GM19467 (cell line): ENCODE data around the gene CELSR2.
A peak's percentile ranks its signal among the peaks of the same experiment; 100 is the strongest.

ENCODE experiments used
- ATAC-seq: cut with Tn5 transposase; IDR thresholded peaks from one replicate; pipeline ENCODE4 v1.9.1; 2021; ENCODE audit warnings: mild to moderate bottlenecking, moderate library complexity; ENCODE audit not compliant: unreplicated experiment

The CELSR2 gene

DNA sequence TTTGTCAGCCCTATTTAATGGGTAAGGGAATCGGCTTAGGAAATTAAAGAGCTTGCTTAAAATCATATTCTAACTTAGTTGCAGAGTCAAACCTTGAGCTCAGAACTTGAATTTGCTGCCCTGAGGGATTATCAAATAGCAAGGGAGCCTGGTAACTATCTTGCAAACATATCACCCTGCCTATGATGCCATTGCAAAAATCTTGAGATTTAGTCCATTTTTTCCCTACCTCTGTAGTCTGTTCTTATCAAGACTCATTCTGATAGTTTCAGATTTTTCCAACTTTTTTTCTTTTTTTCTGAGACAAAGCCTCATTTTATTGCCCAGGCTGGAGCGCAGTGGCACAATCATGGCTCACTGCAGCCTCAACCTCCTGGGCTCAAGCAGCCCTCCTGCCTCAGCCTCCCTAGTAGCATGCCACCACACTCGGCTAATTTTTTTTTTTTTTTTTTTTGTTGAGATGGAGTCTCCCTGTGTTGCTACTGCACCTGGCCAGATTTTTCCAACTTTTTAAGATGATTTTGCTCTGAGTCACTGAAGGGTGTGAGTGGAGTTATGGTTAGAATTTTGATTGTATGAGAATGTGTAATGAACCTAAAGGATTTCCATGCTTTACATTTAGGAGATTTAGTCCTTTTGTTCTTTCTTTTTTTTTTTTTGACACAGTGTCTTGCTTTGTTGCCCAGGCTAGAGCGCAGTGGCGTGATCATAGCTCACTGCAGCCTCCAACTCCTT is 23.5 kb upstream of the CELSR2 start:
- no peak for ATAC-seq

DNA sequence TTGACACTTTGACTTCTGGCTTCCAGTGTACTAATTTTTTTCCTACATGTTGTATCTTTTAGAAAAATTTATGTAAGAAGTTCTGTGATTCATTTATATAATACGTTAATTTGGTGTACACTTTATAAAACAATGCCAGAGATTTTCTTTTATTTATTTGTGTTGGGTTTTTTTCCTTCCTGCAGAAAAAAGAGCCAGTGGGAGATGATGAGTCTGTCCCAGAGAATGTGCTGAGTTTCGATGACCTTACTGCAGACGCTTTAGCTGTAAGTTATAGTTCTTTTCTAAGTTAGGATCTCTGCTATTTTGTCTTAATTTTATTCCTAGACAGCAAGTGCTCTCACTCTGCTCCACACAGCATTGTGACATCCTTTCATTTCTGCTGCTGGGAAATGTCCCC is 21.2 kb upstream of the CELSR2 start:
- ATAC-seq: no peak

DNA sequence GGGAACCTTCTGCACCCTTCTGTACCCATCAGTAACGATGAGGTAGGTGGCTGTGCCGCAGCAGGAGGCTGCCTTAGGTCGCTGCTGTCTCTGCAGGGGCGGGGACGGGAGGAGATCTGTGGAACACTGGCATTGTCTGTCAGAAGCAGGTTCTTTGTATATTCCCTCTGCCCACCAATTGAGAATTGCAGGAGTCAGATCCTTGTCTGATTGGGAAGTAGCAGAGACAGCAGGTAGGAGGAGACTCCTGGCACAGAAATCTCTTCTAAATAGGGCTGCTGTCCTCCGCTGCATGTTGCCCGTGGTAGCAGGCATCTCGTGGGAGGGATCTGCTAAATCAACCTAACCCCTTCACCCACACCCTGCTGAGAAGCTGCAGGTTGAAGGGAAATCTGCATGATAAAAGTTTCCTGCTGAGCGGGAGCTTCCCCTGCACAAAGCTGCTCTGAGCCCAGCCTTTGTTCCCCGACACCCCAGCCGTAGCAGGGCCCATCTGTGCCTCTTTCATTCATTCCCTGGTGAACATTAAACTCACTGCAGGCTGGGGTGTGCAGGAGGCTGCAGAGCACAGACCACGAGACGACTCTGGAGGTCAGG is 19.7 kb upstream of the CELSR2 start:
- ATAC-seq: no peak

DNA sequence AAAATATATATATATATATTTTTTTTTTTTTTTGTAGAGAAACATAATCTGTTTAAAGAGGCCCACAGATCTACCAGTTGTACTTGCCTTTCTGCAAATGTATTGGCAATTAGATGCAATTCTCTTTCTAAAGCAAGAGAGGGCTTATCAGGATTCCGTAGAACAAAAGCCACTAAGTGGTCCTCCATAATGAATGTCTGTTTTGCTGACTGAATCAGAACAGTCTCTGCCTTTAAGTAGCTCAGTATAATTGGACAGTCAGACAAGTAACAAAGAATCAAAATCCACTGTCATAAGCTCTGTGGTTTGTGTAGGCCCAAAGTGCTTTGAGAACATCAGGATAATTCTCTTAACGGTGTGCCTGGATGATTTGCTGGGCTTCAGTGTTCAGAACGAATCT is 18.3 kb upstream of the CELSR2 start:
- no peak for ATAC-seq

DNA sequence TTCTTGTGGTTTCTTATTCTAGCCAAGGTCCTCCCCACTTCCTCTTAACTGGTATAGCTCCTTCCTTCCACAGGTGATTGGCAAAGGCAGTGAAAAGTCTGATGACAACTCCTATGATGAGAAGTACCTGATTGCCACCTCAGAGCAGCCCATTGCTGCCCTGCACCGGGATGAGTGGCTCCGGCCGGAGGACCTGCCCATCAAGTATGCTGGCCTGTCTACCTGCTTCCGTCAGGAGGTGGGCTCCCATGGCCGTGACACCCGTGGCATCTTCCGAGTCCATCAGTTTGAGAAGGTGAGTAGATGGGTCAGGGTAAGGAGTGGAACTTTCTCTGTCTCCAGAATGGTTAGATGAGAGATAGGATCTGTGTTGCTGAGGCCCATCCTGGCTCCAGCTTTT is 14.2 kb upstream of the CELSR2 start:
- ATAC-seq: no peak

DNA sequence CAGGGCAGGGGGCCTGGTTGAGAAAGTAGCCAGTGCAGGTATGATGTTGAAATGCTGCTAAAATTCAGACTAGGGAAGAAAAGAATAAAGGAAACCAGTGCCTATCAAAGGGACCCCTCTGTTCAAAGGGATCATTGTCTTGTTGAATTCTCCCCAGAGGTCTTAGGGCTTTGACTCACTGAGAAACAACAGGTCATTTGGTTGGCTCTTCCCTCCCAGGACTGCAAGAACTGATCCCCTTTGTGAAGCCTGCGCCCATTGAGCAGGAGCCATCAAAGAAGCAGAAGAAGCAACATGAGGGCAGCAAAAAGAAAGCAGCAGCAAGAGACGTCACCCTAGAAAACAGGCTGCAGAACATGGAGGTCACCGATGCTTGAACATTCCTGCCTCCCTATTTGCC is 11.8 kb upstream of the CELSR2 start:
- ATAC-seq: no peak

DNA sequence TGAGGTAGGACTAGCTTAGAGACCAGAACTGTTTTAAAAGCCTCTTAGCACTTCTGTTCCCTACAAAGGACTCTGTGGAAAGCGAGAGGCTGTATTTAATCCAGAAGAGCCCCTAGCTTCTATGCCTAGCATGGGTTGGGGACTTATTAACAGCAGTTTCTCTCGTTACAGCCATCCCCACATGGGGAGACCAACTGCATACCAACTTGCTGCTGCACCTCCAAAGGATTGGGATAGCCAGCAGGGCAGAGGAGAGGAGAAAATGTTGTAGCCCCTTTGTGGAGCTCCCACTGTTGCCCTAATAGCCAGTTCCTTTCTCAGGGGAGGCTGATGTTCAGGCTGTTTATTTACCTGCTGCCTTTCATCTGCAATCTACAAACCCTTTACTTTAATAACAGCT is 11.0 kb upstream of the CELSR2 start:
- no peak for ATAC-seq

DNA sequence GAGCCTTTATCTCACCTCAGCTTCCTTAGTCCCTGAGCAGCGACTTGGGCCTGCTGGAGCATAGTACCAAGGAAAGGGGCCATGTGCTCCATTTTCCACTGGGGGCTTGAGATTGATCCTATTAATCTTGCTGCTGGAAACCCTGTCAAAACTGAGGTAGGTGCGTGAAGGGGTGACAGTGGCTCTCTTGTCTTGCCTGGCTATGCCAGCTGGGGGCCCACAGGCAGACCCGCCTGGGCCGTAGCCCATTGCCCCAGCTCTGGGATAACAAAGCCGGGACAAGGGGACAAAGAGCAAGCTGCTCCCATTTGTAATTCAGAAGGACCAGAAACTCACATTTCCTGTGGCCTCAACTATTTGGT is 10.3 kb upstream of the CELSR2 start:
- no peak for ATAC-seq

DNA sequence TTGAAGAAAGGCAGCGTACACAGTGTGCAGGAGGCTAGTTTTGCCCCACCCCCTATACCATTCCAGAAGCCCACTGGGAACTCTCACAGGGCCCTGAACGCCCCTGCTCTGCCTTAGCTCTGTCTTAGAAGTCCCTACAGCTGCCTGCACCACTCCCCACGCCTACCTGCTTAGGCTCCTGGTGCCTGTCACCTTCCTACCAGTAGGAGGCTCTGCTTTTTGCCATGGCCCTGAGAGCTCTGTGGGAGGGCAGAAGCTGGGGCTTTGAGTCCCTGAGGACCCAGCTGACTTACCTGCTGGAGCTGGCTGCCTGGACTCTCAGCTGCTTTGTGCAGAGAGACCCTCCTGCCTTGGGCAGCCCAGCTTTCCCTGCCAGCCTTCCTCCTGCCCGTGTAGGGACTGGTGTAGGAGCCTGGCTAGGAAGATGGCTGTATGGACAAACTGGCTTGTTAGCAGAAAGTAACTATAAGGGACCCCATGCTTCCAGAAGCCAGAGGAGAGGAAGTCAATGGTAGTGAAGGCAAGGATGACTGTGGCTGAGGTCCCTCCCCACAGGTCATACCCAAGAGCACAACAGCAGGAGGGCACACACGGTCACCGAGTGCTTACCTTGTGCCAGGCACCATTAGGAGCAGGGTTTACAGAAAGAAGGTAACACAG is 9.8 kb upstream of the CELSR2 start:
- ATAC-seq: peak; percentile 67

DNA sequence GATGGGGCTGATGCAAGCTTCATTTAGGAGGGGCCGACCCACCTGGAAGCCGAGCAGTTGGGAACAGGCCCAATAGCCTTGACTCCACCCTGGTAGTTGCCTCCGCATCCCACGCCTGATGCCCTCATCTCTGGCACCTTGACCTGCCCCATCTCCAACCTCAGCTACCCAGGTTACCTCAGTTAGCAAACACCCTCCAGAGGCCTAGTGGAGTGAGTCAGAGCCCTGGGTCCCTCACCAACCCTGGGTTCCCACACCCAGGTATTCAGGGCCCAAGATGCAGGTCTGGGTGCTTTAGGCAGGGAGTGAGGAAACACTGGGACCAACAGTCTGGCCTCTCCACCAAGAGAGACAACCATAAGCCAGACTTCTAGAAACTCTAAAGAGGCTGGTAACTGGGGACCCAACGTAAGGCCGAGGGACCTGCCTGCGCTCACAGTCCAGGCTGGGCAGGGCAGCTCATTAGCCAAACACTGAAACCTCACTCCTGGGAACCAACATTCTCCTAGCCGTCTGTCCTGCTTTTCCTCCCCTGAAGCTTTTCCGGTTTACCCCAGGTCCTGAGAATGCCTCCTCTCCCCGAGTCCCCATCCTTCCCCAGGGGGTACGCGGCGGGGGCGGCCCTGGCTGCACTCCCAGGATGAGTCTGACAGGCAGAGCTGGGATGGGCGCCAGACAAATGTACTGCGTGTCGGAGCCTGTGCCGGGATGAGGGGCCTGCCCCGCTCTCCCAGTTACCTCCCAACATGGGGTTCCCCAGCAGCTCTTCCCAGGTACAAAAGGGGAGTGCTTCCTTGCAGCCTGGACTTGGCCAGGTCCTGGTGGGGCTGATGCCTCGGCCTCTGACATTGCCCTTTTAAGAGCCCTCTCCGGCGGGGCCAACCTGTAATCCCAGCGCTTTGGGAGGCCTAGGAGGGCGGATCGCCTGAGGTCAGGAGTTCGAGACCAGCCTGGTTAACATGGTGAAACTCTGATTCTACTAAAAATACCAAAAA is 8.9 kb upstream of the CELSR2 start:
- no peak for ATAC-seq

DNA sequence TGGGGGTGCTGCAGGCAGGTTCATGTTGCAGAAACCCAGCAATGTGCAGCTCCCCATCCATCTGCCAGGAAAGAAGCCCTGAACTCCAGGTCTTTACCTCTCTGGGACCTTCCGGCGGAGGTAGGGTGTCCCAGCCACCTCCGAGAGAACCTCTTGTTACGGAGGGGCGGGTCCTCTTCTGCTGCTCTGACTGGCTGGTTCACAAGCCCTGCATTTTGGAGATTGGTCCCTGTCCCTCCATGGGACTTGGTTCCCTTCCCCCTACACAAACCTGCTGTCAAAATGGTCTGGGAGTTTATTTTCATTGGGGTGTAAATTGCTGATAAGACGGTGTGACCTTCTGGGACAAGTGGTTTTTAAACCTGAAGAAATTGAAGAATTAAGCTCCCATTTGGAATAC is 8.0 kb upstream of the CELSR2 start:
- no peak for ATAC-seq

DNA sequence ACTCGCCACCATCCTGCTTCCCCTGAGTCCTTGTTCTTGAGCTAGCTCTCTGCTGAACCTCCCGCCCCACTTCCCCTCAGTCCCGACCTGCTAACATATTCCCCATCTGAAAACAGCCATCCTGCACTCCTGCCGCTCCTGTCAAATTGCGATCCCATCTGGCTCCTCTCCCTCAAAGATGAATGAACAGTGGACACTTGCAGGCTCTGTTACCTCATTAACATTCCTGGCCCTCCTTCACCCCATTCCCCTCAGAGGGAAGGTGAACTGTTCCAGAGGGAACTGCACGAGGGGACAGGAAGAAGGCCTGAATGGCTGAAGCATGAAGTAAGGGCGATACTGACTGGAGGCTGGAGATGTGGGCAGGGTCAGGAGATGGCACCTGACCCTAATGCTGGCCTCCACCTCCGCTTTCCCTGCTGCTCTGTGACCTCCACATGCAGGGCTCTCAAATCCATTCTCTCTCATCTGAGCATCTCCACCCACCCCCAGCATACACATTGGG is 7.4 kb upstream of the CELSR2 start:
- ATAC-seq: no peak

DNA sequence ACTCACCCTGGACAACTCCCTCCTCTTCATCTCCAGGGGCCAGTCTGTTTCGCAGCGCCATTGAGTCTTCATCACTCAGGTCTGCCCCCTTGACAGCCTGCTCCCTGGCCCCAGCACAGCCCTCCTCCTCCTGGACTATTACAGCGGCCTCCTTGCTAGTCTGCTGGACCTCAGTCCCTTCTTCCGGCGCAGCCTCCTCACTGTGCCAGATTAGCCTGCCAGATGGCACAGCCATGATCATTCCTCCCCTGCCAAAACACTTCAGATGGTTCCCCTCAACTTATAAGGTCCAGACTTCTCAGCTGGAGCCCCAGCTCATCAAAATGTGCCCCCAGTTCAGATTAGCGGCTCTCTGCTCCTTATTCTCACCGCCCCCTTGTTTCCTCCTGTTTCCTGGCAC is 7.0 kb upstream of the CELSR2 start:
- no peak for ATAC-seq

DNA sequence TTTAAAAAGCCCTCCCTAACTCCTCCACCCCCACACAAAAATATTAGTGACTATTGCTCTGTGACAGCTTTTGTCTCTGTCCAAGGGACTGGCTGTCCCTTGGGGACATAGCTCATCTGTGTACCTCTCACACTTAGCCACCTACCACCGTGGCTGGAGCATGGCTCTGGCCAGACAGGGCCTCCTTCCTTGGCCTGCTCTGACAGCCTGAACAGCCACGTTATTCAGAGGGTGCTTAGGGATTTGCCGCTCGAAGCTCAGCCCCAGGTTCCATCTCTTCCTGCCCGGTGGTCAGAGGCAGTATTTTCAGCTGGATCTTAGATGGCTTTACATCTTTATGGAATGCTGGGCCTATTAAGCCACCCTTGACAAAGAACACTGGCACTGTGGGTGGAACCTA is 6.1 kb upstream of the CELSR2 start:
- ATAC-seq: no peak

DNA sequence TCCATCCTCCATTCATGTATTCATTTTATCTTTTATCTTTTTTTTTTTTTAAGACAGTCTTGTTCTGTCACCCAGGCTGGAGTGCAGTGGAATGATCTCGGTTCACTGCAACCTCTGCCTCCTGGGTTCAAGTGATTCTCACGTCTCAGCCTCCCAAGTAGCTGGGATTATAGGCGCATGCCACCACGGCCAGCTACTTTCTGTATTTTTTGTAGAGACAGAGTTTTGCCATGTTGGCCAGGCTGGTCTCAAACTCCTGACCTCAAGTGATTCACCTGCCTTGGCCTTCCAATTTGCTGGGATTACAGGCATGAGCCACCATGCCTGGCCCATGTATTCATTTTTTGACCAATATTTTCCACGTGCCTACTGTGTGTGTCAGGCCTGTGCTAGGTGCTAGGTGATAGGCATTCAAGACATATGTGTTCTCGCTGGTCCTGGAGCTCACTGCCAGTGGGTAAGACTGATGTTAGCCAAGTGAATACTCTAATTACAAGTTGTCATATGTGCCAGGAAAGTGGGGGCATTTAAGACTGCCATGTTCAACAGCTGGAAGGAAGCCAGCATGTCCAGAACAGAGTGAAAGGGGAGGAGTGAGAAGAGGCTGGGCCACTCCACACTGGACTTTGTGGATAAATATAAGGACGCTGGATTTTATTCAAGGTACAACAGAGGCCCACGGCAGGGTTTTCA is 5.3 kb upstream of the CELSR2 start:
- no peak for ATAC-seq

DNA sequence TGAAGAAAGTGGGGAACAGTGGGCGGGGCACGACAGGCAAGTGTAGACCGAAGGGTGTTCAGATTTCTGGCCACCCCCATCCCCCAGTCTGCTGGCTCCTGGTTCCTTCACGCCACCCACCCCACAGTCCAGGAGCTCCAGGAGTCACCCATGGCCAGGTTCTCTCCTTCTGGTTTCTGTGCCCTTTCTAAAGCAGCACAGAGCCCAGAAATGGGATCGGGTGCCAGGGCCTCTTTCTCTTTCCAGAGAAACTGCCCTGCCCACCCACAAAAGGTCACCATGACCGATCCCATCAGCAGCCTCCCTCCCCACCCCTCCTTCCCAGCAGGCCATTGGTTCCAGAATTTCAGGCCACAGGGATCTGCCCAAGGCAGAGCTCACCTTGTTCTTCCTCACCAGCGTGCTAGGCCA is 3.2 kb upstream of the CELSR2 start:
- ATAC-seq: no peak

DNA sequence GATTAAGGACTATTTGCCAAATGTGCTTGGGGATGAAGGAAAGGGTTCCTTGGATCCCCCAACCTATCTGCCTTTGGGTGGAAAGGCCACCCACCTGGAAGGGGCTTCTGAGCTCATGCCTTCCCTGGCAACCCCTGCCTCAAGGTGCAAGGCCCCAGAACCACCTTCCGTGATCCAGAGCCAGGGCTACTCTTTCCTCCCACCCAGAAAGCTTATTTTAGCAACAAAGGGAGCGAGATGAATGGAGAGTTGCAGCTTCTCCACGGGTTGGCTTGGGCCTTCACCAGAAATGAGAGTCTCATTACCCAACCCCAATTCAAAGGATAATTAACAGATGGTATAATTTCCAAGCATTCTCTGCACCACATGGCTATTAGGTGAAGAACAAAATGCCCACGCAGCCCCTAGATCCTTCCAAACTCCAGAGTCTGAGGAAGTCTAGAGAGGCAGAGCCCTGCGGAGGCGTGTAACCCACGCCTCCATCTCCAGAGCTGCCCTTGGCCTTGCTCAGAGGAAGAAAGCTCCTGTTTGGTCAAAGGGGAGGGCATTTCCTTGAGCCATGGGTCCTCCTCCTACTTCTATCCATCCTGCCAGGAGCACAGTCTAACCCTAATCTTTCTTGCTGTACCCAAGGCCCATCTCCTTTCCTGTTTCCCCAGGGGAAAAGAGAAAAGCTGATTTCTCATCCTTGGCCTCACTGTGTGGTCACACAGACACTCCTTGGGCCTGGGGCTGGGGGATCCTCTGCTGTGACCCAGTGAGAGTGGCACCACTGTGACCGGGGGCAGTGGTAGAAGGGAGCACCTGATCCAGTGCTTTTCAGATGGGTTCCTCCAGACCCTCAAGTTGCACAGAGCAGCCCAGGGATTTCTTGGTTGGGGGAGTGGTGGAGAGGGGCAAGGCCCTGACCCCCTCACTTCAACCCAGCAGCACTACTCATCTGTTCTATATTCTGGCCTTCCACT is 1.7 kb upstream of the CELSR2 start:
- no peak for ATAC-seq

DNA sequence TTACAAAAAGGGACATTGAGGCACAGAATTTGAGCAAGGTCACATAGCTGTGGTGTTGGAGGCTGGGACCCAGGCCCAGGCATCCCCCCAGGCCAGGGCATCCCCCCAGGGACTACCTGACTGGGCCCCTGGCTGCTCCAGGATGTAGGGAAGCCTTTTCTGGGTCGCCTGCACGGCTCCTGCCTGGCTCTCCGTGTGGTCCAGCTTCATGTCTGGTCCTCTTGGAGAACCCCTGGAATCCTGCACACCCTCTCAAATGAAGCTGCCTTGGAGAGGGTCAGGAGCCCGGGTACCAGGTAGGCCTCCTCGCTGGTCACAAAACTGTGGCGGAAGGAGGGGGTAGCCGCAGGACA is 919 bp upstream of the CELSR2 start:
- ATAC-seq: no peak

DNA sequence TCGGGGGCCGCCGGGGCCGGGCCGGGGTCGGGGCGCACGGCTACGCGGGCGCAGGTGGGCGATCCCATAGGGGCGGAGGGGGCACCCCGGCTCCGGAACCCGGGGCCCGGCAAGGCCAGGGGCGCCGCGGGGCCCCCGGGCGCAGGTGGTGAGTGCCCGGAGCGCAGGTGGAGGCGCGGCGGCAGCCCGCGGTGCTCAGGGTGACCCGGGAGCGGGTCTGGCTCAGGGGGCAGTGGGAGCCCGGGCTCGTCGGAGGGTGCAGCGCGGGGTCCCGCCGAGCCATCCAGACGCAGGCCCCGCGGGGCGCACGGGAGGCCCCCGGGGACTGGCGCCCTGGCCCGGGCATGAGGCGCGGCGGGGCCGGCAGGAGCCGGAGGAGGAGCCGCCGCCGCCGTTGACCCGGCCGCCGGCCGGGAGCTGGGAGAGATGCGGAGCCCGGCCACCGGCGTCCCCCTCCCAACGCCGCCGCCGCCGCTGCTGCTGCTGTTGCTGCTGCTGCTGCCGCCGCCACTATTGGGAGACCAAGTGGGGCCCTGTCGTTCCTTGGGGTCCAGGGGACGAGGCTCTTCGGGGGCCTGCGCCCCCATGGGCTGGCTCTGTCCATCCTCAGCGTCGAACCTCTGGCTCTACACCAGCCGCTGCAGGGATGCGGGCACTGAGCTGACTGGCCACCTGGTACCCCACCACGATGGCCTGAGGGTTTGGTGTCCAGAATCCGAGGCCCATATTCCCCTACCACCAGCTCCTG is 489 bp downstream of the CELSR2 start:
- ATAC-seq: peak; percentile 20
